ENCODE data around the gene AURKA. TPM values are rescaled to one million over a fixed set of nuclear protein-coding genes. Genes with fewer than 3 reads are reported as not detected.

AURKA gene
- total RNA-seq (2022; extraction: Qiagen RNA extraction): 88.3 to 94.7 TPM (median 93.4 TPM) in 5 replicates

DNA sequence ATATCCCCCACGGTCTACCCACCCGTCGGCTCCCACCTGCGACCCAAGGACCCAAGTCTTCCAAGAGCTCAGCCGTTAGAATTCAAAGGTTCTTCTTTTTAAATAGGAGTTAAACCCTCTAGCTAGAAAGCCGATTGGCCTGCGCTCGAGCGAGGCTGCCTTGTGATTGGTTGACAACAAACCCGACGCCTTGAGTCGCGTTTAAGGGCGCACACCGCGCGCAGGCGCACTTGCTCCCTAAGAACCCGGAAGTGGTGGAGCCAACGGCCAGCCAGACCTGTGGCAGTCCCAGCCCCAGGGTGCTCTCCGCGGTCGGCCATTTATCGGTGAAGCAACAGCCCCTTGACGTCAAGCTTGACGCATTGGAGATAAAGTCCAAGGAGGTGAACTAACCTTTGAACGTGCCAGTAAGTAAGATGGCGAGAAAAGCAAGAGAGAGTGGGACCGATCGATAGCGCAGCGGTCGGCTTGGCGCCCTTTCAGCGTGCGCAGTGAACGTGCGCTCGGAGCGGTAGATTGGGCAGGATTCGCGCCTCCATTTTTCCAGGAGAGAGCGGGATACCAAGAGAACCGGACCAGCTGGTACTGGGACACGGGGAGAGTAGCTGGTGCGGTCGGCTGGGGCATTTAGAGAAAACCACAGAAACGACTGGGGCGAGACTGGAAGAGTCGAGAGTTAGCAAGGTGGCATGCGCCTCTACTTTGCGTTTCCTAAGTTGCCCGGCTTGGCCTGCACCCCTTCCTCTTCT is at the start of gene AURKA, which contains the start of gene CSTF1:
Gene AURKA, minus strand, starts transcription at position 84 of the 749 bp plus-strand sequence. CDS start 4,018 bp downstream, outside the sequence.
Gene CSTF1, plus strand, starts transcription at position 514 of the 749 bp plus-strand sequence. CDS start 2,908 bp downstream, outside the sequence.

GRCh38 chr20:56411759-56412472 is 19.9 kb upstream of the AURKA start, which contains the start of gene CASS4:
Gene CASS4 (plus strand): TSS chr20:56412260. CDS start chr20:56412459, 199 bp downstream.

DNA sequence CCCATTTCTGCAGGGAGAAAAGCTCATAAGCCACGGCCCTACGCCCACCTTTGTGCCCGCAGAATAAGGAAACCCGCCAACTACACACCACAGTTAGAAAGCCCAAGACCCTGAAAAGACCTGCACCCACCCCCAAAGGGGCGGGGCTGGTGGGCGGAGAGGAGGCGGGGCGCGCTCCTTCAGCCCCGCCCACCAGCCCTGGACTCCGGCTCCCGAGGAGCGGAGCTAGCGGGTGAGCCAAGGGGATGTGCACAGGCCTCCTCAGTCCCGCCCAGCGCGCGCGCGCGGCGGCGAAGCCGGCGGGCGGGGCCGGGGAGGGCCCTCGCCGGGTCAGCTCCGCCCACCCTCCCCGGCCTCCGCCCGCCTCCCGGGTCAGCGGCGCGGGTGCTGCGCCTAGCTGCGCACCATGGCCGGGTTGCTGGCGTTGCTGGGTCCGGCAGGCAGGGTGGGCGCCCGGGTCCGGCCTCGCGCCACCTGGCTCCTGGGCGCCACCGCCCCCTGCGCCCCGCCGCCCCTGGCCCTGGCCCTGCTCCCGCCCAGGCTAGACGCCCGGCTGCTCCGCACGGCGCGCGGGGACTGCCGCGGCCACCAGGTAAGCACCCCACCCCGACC is 33.3 kb downstream of the AURKA start, which contains the start of gene FAM210B:
Gene FAM210B, plus strand, starts transcription at position 375 of the 612 bp plus-strand sequence. Its CDS starts 32 bp downstream, at position 407.

Other genes with a start within 250 kb of the AURKA start
- gene MC3R, start 143.5 kb downstream of the AURKA start, total RNA-seq (2022; extraction: Qiagen RNA extraction): not detected in 5 replicates
- 10.3 to 11.6 TPM (median 11.1 TPM) in 5 replicates for gene FAM210B, start 33.2 kb downstream of the AURKA start, total RNA-seq (2022; extraction: Qiagen RNA extraction)
- 33.9 to 39.5 TPM (median 36.6 TPM) in 5 replicates for gene CSTF1, start 430 bp upstream of the AURKA start, total RNA-seq (2022; extraction: Qiagen RNA extraction)
- gene CASS4, start 20.0 kb upstream of the AURKA start, total RNA-seq (2022; extraction: Qiagen RNA extraction): 0.03 to 0.09 TPM (median 0.03 TPM) in 3 of 5 replicates, not detected in the others
- gene RTF2, start 76.4 kb upstream of the AURKA start, total RNA-seq (2022; extraction: Qiagen RNA extraction): 76.8 to 93.8 TPM (median 89.5 TPM) in 5 replicates
- gene FAM209A, start 132.5 kb upstream of the AURKA start, total RNA-seq (2022; extraction: Qiagen RNA extraction): 0.17 to 0.39 TPM (median 0.25 TPM) in 5 replicates
- 0.20 to 0.40 TPM (median 0.33 TPM) in 5 replicates for gene FAM209B, start 141.0 kb upstream of the AURKA start, total RNA-seq (2022; extraction: Qiagen RNA extraction)
- 10.9 to 12.8 TPM (median 11.7 TPM) in 5 replicates for gene TFAP2C, start 237.1 kb upstream of the AURKA start, total RNA-seq (2022; extraction: Qiagen RNA extraction)

Data from A549 treated with AZD2906 at 1 μM for 4 hours (cell line).